RWPE2 (cell line): ENCODE results near the gene PNMA3.
A peak's percentile ranks its signal among the peaks of the same experiment; 100 is the strongest.
"Not testable (repeated sequence)": the region's sequence is repeated elsewhere in the genome, so short reads cannot be mapped to it uniquely, and the experiment has no call there.

Experiments used
- ATAC-seq: fragments of 200-7000 bp; cut with Tn5 transposase; 3 replicates; pipeline ENCODE4 v1.9.1; 2021; ENCODE audit warnings: low read depth
- DNase-seq: peaks from one replicate; pipeline ENCODE4 v3.0.0-alpha.2; 2020; ENCODE audit warnings: low spot score
- H3K27ac ChIP-seq: fragments of 450-650 bp; 2 replicates; pipeline ENCODE4 v1.5.1; 2017; ENCODE audit warnings: mild to moderate bottlenecking; ENCODE audit not compliant: poor library complexity, severe bottlenecking
- H3K27me3 ChIP-seq: fragments of 250-450 bp; sonication (Bioruptor Pico); 2 replicates; pipeline ENCODE4 v1.5.1; 2021; ENCODE audit warnings: mild to moderate bottlenecking, moderate library complexity; ENCODE audit not compliant: insufficient read depth, poor library complexity, severe bottlenecking
- H3K36me3 ChIP-seq: fragments of 250-450 bp; sonication (Bioruptor Pico); 2 replicates; pipeline ENCODE4 v1.5.1; 2020; ENCODE audit warnings: low read depth, mild to moderate bottlenecking, moderate library complexity
- H3K4me1 ChIP-seq: fragments of 250-450 bp; sonication (Bioruptor Pico); 2 replicates; pipeline ENCODE4 v1.5.1; 2021; ENCODE audit warnings: mild to moderate bottlenecking, moderate library complexity; ENCODE audit not compliant: insufficient read depth, poor library complexity, severe bottlenecking
- H3K4me3 ChIP-seq: fragments of 250-450 bp; sonication (Bioruptor Pico); 2 replicates; pipeline ENCODE4 v1.5.1; 2021; ENCODE audit warnings: mild to moderate bottlenecking, moderate library complexity; ENCODE audit not compliant: severe bottlenecking
- H3K9me3 ChIP-seq: fragments of 250-450 bp; sonication (Bioruptor Pico); 2 replicates; pipeline ENCODE4 v1.5.1; 2021; ENCODE audit warnings: mild to moderate bottlenecking, moderate library complexity; ENCODE audit not compliant: severe bottlenecking
- CTCF ChIP-seq: fragments of 450-650 bp; IDR thresholded peaks from one replicate; pipeline ENCODE4 v1.5.1; 2017; ENCODE audit warnings: mild to moderate bottlenecking, moderate library complexity; ENCODE audit not compliant: poor library complexity, severe bottlenecking

Gene PNMA3

GRCh38 chrX:153055871-153056749 lies at the start of gene PNMA3:
Gene PNMA3, plus strand, starts transcription at chrX:153056470. Its CDS starts 586 bp downstream, at chrX:153057056.
- DNase-seq = no peak
- ATAC-seq = peak; percentile 65
- no peaks in the 10 kb centered on the region for H3K36me3 ChIP-seq
- H3K27ac ChIP-seq = no peak within 1 kb of the TSS
- no peak within 1 kb of the TSS for H3K4me3 ChIP-seq
- TF ChIP-seq CTCF = no peak
- H3K9me3 ChIP-seq = no peaks in the 10 kb centered on the region
- H3K4me1 ChIP-seq = no peaks in the 10 kb centered on the region
- H3K27me3 ChIP-seq = peaks cover 16% of the 10 kb centered on the region

- H3K4me1 ChIP-seq, H3K27ac ChIP-seq, ATAC-seq, H3K27me3 ChIP-seq, DNase-seq, H3K9me3 ChIP-seq, H3K36me3 ChIP-seq, H3K4me3 ChIP-seq: not testable (repeated sequence)
These were observed 39.1 kb upstream of the PNMA3 start for GRCh38 chrX:153017174-153017573.

- Histone ChIP-seq H3K36me3 (no peaks in the 10 kb centered on the region), H3K4me1 (no peaks in the 10 kb centered on the region), H3K27ac (no peak overlapping the region), H3K4me3 (no peak overlapping the region), H3K9me3 (no peaks in the 10 kb centered on the region), H3K27me3 (peaks cover 5% of the 10 kb centered on the region)
- TF ChIP-seq CTCF = no peak
- ATAC-seq (no peak), DNase-seq (no peak)
These were observed 37.1 kb upstream of the PNMA3 start for GRCh38 chrX:153019166-153019565.

- not testable (repeated sequence) for ATAC-seq, H3K4me3 ChIP-seq, H3K36me3 ChIP-seq, H3K4me1 ChIP-seq, H3K9me3 ChIP-seq, DNase-seq, H3K27ac ChIP-seq, H3K27me3 ChIP-seq
These were observed 29.8 kb upstream of the PNMA3 start for GRCh38 chrX:153026501-153026900.

GRCh38 chrX:153028487-153028886 lies 27.8 kb upstream of the PNMA3 start:
- not testable (repeated sequence) for H3K27ac ChIP-seq, H3K36me3 ChIP-seq

GRCh38 chrX:153029162-153029561 lies 27.1 kb upstream of the PNMA3 start:
- Histone ChIP-seq H3K27me3 (no peaks in the 10 kb centered on the region), H3K27ac (no peak overlapping the region), H3K4me1 (no peaks in the 10 kb centered on the region), H3K9me3 (no peaks in the 10 kb centered on the region), H3K36me3 (no peaks in the 10 kb centered on the region), H3K4me3 (no peak overlapping the region)
- ATAC-seq (no peak), DNase-seq (no peak)
- no peak for TF ChIP-seq CTCF

More at GRCh38 chrX:153028487-153028886, 27.8 kb upstream of the PNMA3 start:
- not testable (repeated sequence) for H3K27me3 ChIP-seq, H3K9me3 ChIP-seq, DNase-seq, H3K4me1 ChIP-seq, H3K4me3 ChIP-seq, ATAC-seq
